PC-3 (cell line): Measurements from ENCODE around the gene CRYZL1. TPM values are rescaled to one million over a fixed set of nuclear protein-coding genes. Genes with fewer than 3 reads are reported as not detected.
A peak's percentile ranks its signal among the peaks of the same experiment; 100 is the strongest.

Source experiments
- ATAC-seq: fragments of 200-7000 bp; cut with Tn5 transposase; 2 replicates; pipeline ENCODE4 v1.9.1; 2020; ENCODE audit warnings: mild to moderate bottlenecking, moderate library complexity
- BruUV-seq: library from RNA; stranded (reverse); fragments of 400-500 nt; replicated peaks from 2 replicates; lab custom pipeline; 2021; lab: Mats Ljungman, UMichigan
- CTCF ChIA-PET: fragments of 300-600 bp; sonication (Branson Sonifier 250); formaldehyde crosslinking; loops from one replicate; lab custom pipeline; 2022; ENCODE audit warnings: antibody characterized with exemption; lab: Charles Lee
- POLR2A ChIA-PET: fragments of 300-600 bp; sonication (Branson Sonifier 250); formaldehyde crosslinking; loops from one replicate; lab custom pipeline; 2022; ENCODE audit warnings: antibody characterized with exemption; ENCODE audit not compliant: unreplicated experiment; lab: Charles Lee
- DNase-seq: peaks from one replicate; pipeline ENCODE4 v3.0.0-alpha.2; 2015
- H2AFZ ChIP-seq: fragments of 300-600 bp; sonication (generic); 2 replicates; pipeline ENCODE4 v1.6.0; 2016; ENCODE audit warnings: antibody characterized with exemption, low read length
- H3F3A ChIP-seq: fragments of 300-600 bp; sonication (generic); one replicate; pipeline ENCODE4 v1.6.0; 2017; ENCODE audit warnings: antibody characterized with exemption, low read length, control low read depth, mild to moderate bottlenecking; ENCODE audit not compliant: unreplicated experiment
- H3K27ac ChIP-seq: fragments of 300-600 bp; sonication (generic); 2 replicates; pipeline ENCODE4 v1.5.1; 2016; ENCODE audit warnings: mild to moderate bottlenecking, low read length
- H3K27me3 ChIP-seq: fragments of 300-600 bp; sonication (generic); 2 replicates; pipeline ENCODE4 v1.6.1; 2016; ENCODE audit warnings: low read length, mixed read lengths
- H3K36me3 ChIP-seq: fragments of 300-600 bp; sonication (generic); 2 replicates; pipeline ENCODE4 v1.6.1; 2016; ENCODE audit warnings: low read depth, mixed run types, low read length, mixed read lengths
- H3K4me1 ChIP-seq: fragments of 300-600 bp; sonication (generic); 2 replicates; pipeline ENCODE4 v1.5.1; 2016; ENCODE audit warnings: low read length; ENCODE audit not compliant: insufficient read depth
- H3K4me2 ChIP-seq: fragments of 300-600 bp; sonication (generic); 2 replicates; pipeline ENCODE4 v1.6.0; 2016; ENCODE audit warnings: low read length
- H3K4me3 ChIP-seq: fragments of 300-600 bp; sonication (generic); 2 replicates; pipeline ENCODE4 v1.5.1; 2016; ENCODE audit warnings: mild to moderate bottlenecking, low read length, mixed read lengths
- H3K79me2 ChIP-seq: fragments of 300-600 bp; sonication (generic); 2 replicates; pipeline ENCODE4 v1.6.1; 2017; ENCODE audit warnings: low read length, mixed read lengths
- H3K9ac ChIP-seq: fragments of 300-600 bp; sonication (generic); 2 replicates; pipeline ENCODE4 v1.6.0; 2016; ENCODE audit warnings: mild to moderate bottlenecking, low read length
- H3K9me2 ChIP-seq: fragments of 300-600 bp; sonication (generic); replicated peaks from 2 replicates; pipeline ENCODE4 v1.6.1; 2016; ENCODE audit warnings: mixed run types, low read length, mixed read lengths
- H3K9me3 ChIP-seq: fragments of 300-600 bp; sonication (generic); 2 replicates; pipeline ENCODE4 v1.6.1; 2016; ENCODE audit warnings: low read length, mixed read lengths
- H4K20me1 ChIP-seq: fragments of 300-600 bp; sonication (generic); 2 replicates; pipeline ENCODE4 v1.6.1; 2016; ENCODE audit warnings: low read length, mixed read lengths
- CTCF ChIP-seq: fragments of 300-600 bp; sonication (generic); conservative IDR thresholded peaks from 2 replicates; pipeline ENCODE4 v1.5.1; 2017; ENCODE audit warnings: antibody characterized with exemption, low read depth, mild to moderate bottlenecking, low read length
- EZH2 ChIP-seq: fragments of 300-600 bp; sonication (generic); IDR thresholded peaks from one replicate; pipeline ENCODE4 v1.6.1; 2017; ENCODE audit warnings: antibody characterized with exemption, mild to moderate bottlenecking, low read length; ENCODE audit not compliant: unreplicated experiment
- EZH2phosphoT487 ChIP-seq: fragments of 300-600 bp; sonication (generic); IDR thresholded peaks from 2 replicates; pipeline ENCODE4 v1.6.1; 2018; ENCODE audit warnings: mild to moderate bottlenecking, antibody characterized with exemption, low read length, borderline replicate concordance
- intact Hi-C: fragments of 100-400 bp; cut with micrococcal nuclease; formaldehyde crosslinking; loops from 2 replicates; pipeline ENCODE4 v1.9.0; 2023
- total RNA-seq: library from RNA; depleted of rRNA; stranded (reverse); fragments of >200 nt; gene quantifications from 2 replicates; pipeline ENCODE4 v1.2.3, GENCODE V29; 2014

The CRYZL1 gene
- total RNA-seq, 1 experiment from 2014 or later, result 12.4 TPM

- Histone ChIP-seq H3K4me3 (no peak overlapping the region), H3F3A (no peaks in the 10 kb centered on the region), H3K9ac (no peak overlapping the region), H3K9me2 (no peaks in the 10 kb centered on the region), H3K79me2 (peaks cover 68% of the 10 kb centered on the region), H4K20me1 (no peaks in the 10 kb centered on the region), H3K27me3 (no peaks in the 10 kb centered on the region), H3K4me1 (peaks cover 20% of the 10 kb centered on the region), H3K9me3 (peaks cover 20% of the 10 kb centered on the region), H3K27ac (no peak overlapping the region), H3K4me2 (no peak overlapping the region), H2AFZ (no peak overlapping the region), H3K36me3 (peaks cover 24% of the 10 kb centered on the region)
- ChIA-PET CTCF (no interaction called here), POLR2A (interaction anchor here (0.6 kb wide), 1 partner anchor 141 kb away, joined by 3 read pairs; no protein-coding TSS in a partner anchor)
- no TSS peak for BruUV-seq
- TF ChIP-seq EZH2 (no peak), EZH2phosphoT487 (no peak), CTCF (no peak)
- ATAC-seq, result no peak
- no peak for DNase-seq
- intact Hi-C loops, result no loop called here
These were observed 15.7 kb upstream of the CRYZL1 start for GRCh38 chr21:33657124-33657820.

- POLR2A ChIA-PET, result interaction anchor here (0.6 kb wide), 1 partner anchor 114 kb away, joined by 4 read pairs; the partner anchor contains the start of gene GART
- peak overlapping the region; percentile 6; the same call in 1 of the 2 replicates for H3K4me3 ChIP-seq
- no peak overlapping the region for H3K9ac ChIP-seq
These were observed 14.2 kb upstream of the CRYZL1 start for GRCh38 chr21:33655588-33656221.

More at GRCh38 chr21:33655588-33656221, 14.2 kb upstream of the CRYZL1 start:
- no peaks in the 10 kb centered on the region for H3F3A ChIP-seq
- H3K79me2 ChIP-seq, result peaks cover 77% of the 10 kb centered on the region
- intact Hi-C loops, result no loop called here
- no peaks in the 10 kb centered on the region for H3K9me2 ChIP-seq
- H3K4me1 ChIP-seq, result peaks cover 20% of the 10 kb centered on the region
- CTCF ChIA-PET, result interaction anchor here (0.6 kb wide), 1 partner anchor 50 kb away, joined by 3 read pairs; no protein-coding TSS in a partner anchor
- DNase-seq (peak; percentile 98), ATAC-seq (peak; percentile 98)
- peak overlapping the region; percentile 62 for H3K4me2 ChIP-seq
- peaks cover 9% of the 10 kb centered on the region for H3K9me3 ChIP-seq
- no peaks in the 10 kb centered on the region for H4K20me1 ChIP-seq
- H3K27me3 ChIP-seq, result no peaks in the 10 kb centered on the region
- H2AFZ ChIP-seq, result 0 out of 2 replicates have a peak overlapping the region, but pooled peaks have one; percentile 21
- no peak for TF ChIP-seq EZH2phosphoT487
- TF ChIP-seq CTCF, result no peak
- no peak for TF ChIP-seq EZH2
- no TSS peak for BruUV-seq
- peak overlapping the region; percentile 71 for H3K27ac ChIP-seq
- H3K36me3 ChIP-seq, result peaks cover 14% of the 10 kb centered on the region
